ENCODE measurements around the gene JMJD6. TPM values are rescaled to one million over a fixed set of nuclear protein-coding genes. Genes with fewer than 3 reads are reported as not detected.

The JMJD6 gene
- total RNA-seq, 1 donor from 2014 or later: 22.6 TPM

DNA sequence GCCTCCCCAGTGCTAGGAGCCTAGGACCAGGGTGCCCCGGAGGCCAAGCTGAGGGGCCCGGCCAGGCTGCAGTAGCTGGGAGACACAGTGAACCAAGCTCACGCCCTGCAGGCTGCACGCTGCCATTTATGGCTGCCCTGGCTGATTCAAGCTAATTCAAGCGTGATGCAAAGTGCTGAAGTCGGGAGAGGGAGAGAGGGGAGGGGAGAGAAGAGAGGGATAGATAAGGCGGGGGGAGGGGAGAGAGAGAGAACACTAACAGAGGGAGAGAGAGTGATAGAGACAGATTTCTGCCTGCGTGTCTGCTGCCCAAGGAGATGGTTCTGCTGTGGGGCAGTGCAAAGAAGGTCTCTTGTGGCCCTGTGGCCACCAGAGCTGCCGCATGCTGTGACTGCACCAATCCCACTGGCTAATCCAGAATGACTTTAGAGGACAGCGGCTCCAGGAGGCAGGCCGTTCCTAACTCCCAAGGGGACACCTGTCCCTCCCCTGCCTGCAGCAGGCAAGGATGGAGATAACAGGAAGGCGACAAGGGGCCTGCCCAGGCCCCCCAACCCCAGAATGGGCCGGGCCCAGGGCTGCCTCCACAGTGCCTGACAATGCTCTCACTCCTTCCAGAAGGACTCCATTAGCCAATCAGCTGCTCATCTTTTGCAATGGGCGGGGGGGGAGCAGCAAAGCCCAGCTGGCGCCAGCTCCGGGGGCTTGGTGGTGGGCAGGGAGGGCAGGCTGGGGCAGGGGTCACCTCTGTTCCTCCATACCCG is 28.5 kb downstream of the JMJD6 start:
- DNase-seq (ENCODE audit: low read depth, low spot score): no peak

GRCh38 chr17:76696763-76697701 is 29.4 kb downstream of the JMJD6 start:
- peak; percentile 32 for DNase-seq (ENCODE audit: low read depth, low spot score)

DNA sequence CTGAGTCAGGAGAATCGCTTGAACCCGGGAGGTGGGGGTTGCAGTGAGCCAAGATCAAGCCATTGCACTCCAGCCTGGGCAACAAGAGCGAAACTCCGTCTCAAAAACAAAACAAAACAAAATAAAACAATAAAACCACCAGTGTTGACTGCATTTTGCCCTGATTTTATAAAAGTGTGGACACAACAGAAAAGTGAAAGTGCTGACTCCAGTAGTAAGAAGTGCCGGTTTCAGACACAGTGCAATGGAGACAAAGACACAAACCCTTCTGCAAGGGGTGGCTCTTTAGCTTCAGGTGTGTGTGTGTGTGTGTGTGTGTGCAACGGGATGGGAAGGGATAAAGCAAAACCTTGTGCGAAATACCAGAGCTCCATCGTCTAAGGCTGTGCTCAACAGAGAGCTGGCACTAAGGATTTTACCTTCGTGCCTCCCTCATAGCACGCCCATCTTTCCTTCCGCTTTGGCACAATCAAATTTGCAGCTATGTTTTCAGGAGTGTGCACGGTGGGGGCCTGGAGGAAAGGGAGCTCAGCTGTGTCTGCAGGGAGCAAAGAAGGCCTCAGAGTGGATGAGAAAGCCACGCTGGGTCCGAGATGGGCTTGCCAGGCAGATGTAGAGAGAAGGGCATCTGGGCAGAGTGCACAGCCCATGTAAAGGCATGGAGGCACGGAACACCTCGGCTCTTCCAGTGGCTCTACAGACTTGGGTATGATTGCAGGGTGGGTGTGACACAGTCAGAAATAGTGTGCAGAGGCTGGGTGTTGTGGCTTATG is 31.2 kb downstream of the JMJD6 start:
- no peak for DNase-seq (ENCODE audit: low read depth, low spot score)

GRCh38 chr17:76691379-76692191 is 34.8 kb downstream of the JMJD6 start:
- DNase-seq (ENCODE audit: low read depth, low spot score): no peak

DNA sequence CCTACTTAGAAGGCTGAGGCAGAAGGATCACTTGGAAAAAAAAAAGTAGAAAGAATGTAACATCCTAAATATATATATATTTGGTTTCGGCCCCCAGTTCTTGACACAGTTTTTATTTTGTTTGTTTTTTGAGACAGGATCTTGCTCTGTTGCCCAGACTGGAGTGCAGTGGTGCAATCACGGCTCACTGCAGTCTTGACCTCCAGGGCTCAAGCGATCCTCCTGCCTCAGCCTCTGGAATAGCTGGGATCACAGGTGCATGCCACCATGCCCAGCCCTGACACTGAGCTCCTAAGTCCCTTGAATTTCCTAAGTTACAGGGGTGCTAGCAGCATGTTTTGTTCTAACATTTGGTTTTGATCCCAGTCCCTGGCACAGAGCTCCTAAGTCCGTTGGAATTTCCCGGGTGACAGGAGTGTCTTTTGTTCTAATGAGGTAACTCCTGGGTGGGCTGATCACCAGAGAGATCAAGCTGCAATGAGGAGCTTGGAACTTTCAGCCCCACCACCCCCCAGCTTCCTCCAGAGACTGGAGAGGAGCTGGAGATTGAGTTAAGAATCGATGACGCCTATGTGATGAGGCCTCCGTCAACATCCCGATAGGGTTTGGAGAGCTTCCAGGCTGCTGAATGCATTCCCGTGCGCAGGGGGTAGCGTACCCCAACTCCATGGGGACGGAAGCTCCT is 35.7 kb downstream of the JMJD6 start:
- no peak for DNase-seq (ENCODE audit: low read depth, low spot score)

DNA sequence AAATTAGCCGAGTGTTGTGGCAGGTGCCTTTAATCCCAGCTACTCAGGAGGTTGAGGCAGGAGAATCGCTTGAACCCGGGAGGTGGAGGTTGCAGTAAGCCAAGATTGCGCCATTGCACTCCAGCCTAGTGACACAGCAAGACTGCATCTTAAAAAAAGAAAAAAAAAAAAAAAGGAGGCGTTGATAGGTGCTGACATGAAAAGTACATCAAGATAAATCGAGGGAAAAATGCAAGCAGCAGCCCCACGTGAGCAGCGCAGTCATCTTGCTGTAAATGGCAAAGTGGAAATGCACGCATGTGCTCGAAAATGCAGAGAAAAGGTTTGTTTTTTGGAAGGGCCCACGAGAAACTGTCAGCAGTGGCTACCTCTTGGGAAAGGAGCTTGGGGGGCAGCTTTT is 36.5 kb downstream of the JMJD6 start:
- no peak for DNase-seq (ENCODE audit: low read depth, low spot score)

DNA sequence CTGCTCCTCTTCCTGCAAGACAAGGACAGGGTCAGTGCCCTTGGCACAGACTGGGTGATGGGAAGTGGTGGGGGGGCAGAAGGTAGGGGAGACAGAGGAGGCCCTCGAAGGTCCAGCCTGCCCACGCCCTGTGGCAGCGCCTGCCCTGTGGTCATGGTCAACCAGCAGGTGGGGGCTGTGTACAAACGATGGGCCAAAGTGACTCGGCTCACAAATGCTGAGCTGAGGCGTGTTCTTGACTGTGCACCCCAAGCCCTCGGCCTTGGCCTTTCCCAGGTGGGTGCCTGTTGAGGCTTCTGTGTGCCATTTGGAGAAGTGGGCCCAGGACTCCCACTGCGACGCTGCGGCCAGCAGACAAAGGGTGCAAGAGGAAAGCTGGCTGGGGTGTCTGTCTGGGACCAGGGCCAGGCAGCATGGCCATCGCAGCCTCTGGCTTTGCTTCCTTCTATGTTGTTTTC is 38.2 kb downstream of the JMJD6 start:
- DNase-seq (ENCODE audit: low read depth, low spot score): no peak

DNA sequence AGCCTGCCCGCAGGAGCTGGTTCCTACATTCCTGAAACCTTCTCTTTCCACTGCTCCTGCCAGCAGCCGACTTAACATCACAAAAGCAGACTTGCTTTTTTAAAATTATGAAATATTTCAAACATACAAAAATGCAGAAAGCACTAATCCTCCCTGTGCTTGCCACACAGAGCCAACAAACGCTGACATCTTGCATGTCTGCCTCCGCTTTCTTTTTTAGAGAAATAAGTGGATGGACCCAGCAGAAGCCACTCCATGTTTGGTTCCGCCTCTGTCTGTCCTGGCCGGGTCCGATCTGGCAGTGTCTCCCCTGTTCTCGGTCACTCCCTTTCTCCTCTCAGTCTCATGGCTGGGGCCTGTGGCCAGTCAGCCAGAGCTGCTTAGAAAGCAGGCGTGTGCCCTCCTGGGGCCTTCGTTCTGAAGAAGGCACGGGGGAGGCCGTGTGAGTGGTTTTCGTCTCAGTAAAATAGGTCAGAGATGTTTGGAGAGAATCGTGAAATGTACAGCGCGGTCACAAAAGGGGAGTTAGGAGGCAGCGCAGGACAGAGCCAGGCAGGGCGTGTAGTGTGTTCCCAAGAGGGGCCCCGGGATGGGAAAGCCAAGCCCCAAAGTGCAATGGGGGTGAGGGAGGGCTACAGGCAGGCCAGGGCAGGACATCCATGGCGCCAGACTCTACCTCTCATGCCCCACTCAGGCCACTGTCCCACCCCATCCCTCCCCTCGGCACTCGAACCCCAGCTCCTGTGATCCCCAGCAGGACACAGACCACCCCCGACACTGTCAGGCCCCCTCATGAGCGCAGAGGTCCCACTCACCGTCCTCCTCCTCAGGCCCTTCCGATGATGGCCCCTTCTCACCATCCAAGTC is 38.9 kb downstream of the JMJD6 start:
- no peak for DNase-seq (ENCODE audit: low read depth, low spot score)

GRCh38 chr17:76686538-76687297 is 39.7 kb downstream of the JMJD6 start:
- DNase-seq (ENCODE audit: low read depth, low spot score): no peak

- DNase-seq (ENCODE audit: low read depth, low spot score): no peak
These were observed 40.6 kb downstream of the JMJD6 start for GRCh38 chr17:76685846-76686245.

- DNase-seq (ENCODE audit: low read depth, low spot score): no peak
These were observed 41.0 kb downstream of the JMJD6 start for GRCh38 chr17:76685366-76685765.

- DNase-seq (ENCODE audit: low read depth, low spot score): no peak
These were observed 41.6 kb downstream of the JMJD6 start for GRCh38 chr17:76684756-76685155.

DNA sequence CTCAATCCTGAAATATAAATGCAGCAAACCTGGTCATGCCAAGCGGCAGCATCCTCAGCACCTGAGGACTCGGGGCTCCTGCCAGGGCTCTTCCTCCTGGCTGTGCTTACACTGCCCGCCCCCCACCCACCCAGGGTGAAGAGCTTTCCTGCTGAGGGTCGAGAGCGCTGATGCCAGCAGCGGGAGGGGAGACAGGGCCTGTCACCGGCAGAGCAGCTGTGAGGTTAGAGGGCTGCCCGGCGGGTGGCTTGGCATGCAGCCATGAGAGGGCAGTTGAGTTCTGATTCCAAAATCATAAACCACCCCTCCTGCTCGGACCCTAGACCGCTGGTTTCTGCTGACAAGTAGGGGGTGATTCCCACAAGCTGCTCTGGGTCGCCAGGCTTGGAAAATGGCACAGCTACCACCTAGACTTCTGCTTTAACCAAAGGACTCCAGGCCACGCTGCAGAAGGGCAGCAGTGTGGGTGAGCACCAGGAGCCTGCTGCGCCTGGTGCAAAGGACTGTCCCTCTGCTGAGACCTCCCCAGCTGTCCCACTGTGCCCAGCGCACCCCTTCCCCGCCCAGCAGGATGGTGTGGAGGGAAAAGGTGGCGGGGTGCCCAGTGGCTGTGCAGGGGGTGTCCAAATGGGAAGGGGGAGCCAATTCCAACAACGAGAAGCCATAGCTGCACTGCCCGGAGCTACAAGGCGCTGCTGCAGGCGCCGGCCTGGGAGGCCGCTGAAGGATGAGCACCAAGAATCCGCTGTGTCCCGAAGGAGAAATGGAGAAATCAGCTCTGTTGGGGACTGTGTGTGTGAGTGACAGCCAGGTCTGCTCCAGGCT is 42.3 kb downstream of the JMJD6 start:
- DNase-seq (ENCODE audit: low read depth, low spot score): no peak

- DNase-seq (ENCODE audit: low read depth, low spot score): no peak
These were observed 43.2 kb downstream of the JMJD6 start for GRCh38 chr17:76683011-76683755.

DNA sequence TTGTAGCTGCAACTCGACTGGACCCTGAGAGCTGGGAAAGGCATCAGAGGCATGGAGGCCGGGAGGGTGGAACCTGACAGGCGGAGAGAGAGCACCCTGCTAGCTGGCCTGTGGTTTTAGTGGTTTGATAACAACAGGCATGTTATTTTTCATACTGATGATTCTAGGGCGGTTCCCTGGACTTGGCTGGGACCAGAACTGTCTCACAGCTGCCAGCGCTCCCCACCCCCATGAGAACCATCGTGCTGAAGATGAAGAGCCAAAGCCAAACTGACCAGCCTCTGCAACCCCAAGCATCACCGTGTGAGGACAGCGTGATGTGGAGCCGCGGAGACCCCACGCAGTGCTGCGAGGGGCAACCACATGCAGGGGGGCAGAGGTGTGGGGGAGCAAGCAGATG is 44.1 kb downstream of the JMJD6 start:
- no peak for DNase-seq (ENCODE audit: low read depth, low spot score)

DNA sequence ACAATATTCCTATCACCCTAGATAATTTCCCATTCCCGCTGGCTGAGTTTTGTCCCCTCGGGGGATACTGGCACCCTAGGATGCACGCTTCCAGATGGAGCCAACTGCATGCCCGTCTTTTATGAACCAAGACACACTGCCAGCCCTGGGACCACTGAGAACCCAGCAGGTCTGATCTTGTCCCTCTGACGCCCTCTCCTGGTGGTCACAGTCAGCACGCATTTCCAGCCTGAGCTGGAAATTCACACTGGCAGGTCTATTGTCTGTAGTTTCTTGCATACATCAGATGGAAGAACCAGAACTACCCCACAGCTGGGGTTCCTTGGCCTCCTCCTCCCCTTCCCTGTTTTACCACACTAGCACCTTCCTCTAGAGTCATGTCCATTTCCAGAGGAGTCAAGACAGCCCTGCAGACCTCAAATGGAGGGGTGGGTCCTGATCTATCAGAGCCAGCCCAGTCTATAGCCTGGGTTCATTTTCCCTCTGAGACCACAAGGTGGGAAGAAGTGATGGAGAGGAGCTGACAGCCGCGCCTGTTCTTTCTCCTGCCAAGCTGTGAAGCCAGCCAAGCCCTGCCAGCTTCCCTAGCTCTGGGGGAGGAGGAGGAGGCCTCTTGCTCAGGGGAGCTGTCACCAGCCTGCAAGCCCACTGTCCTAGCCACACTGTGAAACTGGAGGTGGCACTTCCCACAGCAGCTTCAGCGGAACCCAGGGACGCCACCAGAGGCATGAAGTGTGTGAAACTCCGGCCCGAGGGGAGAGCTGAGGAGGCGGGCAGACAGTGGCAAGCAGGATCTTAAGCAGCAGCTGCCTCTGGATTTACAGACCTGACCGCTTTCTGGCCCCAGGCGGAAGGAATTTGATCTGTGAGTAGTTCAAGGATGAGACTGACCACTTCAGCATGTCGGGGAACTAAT is 44.9 kb downstream of the JMJD6 start:
- DNase-seq (ENCODE audit: low read depth, low spot score): peak; percentile 26
